HG03571 (cell line): ENCODE data around the gene PAPPA2.

ENCODE experiments used
- ATAC-seq: cut with Tn5 transposase; IDR thresholded peaks from one replicate; pipeline ENCODE4 v1.9.1; 2021; ENCODE audit not compliant: unreplicated experiment

Gene PAPPA2

GRCh38 chr1:176796583-176796982, 333.6 kb downstream of the PAPPA2 start:
- no peak for ATAC-seq

GRCh38 chr1:176799327-176799726, 336.4 kb downstream of the PAPPA2 start:
- no peak for ATAC-seq

- ATAC-seq = no peak
These were observed 338.1 kb downstream of the PAPPA2 start for GRCh38 chr1:176800978-176801513.

GRCh38 chr1:176801514-176802020, 338.6 kb downstream of the PAPPA2 start:
- ATAC-seq = no peak

GRCh38 chr1:176802316-176802715, 339.3 kb downstream of the PAPPA2 start:
- no peak for ATAC-seq

GRCh38 chr1:176803042-176803441, 340.1 kb downstream of the PAPPA2 start:
- ATAC-seq = no peak

GRCh38 chr1:176803596-176803995, 340.6 kb downstream of the PAPPA2 start:
- ATAC-seq = no peak

- no peak for ATAC-seq
These were observed 346.3 kb downstream of the PAPPA2 start for GRCh38 chr1:176809292-176809691.

- ATAC-seq = no peak
These were observed 348.7 kb downstream of the PAPPA2 start for GRCh38 chr1:176811511-176812288.

- ATAC-seq = no peak
These were observed 352.6 kb downstream of the PAPPA2 start for GRCh38 chr1:176815621-176816020.

GRCh38 chr1:176816232-176816631, 353.3 kb downstream of the PAPPA2 start:
- ATAC-seq = no peak

GRCh38 chr1:176820391-176821031, 357.5 kb downstream of the PAPPA2 start:
- no peak for ATAC-seq

GRCh38 chr1:176826265-176826664, 363.3 kb downstream of the PAPPA2 start:
- ATAC-seq = no peak

- no peak for ATAC-seq
These were observed 366.3 kb downstream of the PAPPA2 start for GRCh38 chr1:176829261-176829660.

- ATAC-seq = no peak
These were observed 368.2 kb downstream of the PAPPA2 start for GRCh38 chr1:176831150-176831549.

GRCh38 chr1:176837708-176838107, 374.7 kb downstream of the PAPPA2 start:
- no peak for ATAC-seq

- no peak for ATAC-seq
These were observed 375.5 kb downstream of the PAPPA2 start for GRCh38 chr1:176838276-176838995.

- no peak for ATAC-seq
These were observed 376.2 kb downstream of the PAPPA2 start for GRCh38 chr1:176839216-176839615.

- no peak for ATAC-seq
These were observed 378.3 kb downstream of the PAPPA2 start for GRCh38 chr1:176841238-176841637.

GRCh38 chr1:176843352-176844297, 380.6 kb downstream of the PAPPA2 start:
- ATAC-seq = no peak
